SK-N-SH (cell line): Measurements from ENCODE around the gene LAMC2. TPM values are rescaled to one million over a fixed set of nuclear protein-coding genes. Genes with fewer than 3 reads are reported as not detected.

Experiments
- CTCF ChIA-PET: fragments of 300-600, 350-600 bp; formaldehyde crosslinking; extraction: SDS; loops from one replicate; lab custom pipeline; 2021; lab: Yijun Ruan, JAX
- POLR2A ChIA-PET: fragments of 350-600 bp; sonication (Branson Sonifier 250); formaldehyde crosslinking; extraction: SDS; loops from one replicate; lab custom pipeline; 2020; ENCODE audit warnings: antibody characterized with exemption, inconsistent platforms; lab: Yijun Ruan, JAX
- DNase-seq: peaks from one replicate; pipeline ENCODE4 v3.0.0; 2012
- H2AFZ ChIP-seq: fragments of 200-600 bp; sonication (generic); 2 replicates; pipeline ENCODE4 v1.8.1; 2016; ENCODE audit warnings: antibody characterized with exemption, mild to moderate bottlenecking, low read depth
- H3F3A ChIP-seq: fragments of 200-600 bp; sonication (generic); replicated peaks from 2 replicates; pipeline ENCODE3; 2016; ENCODE audit warnings: antibody characterized with exemption, mild to moderate bottlenecking; ENCODE audit not compliant: insufficient read depth
- H3K27ac ChIP-seq, 2 experiments: fragments of 200-500 bp in 1 of 2; fragments of 200-600 bp in 1 of 2; sonication (Bioruptor generic) in 1 of 2; sonication (generic), shearing (Covaris generic) in 1 of 2; 2 replicates each; pipeline versions ENCODE4 v1.5.1 to v1.6.1; 2014 to 2016; ENCODE audit warnings: low read depth in 2 of 2, inconsistent platforms in 1 of 2, low read length in 1 of 2, mild to moderate bottlenecking in 1 of 2, mixed read lengths in 1 of 2
- H3K27me3 ChIP-seq: fragments of 200-600 bp; sonication (generic), shearing (Covaris generic); 2 replicates; pipeline ENCODE4 v1.6.1; 2016; ENCODE audit warnings: mixed run types; ENCODE audit not compliant: insufficient read depth
- H3K36me3 ChIP-seq, 2 experiments: fragments of 200-500 bp in 1 of 2; fragments of 200-600 bp in 1 of 2; sonication (Bioruptor generic) in 1 of 2; sonication (generic) in 1 of 2; replicated peaks in 1 of 2; 2 replicates each; pipeline versions ENCODE3 to v1.5.1; 2014 to 2016; ENCODE audit warnings: low read length in 1 of 2, mild to moderate bottlenecking in 1 of 2; ENCODE audit not compliant: insufficient read depth in 2 of 2, control insufficient read depth in 1 of 2
- H3K4me1 ChIP-seq, 2 experiments: fragments of 200-500 bp in 1 of 2; fragments of 200-600 bp in 1 of 2; sonication (Bioruptor generic) in 1 of 2; sonication (generic), shearing (Covaris generic) in 1 of 2; 2 replicates each; pipeline versions ENCODE4 v1.5.1 to v1.6.1; 2014 to 2016; ENCODE audit warnings: low read depth in 1 of 2, low read length in 1 of 2, mixed run types in 1 of 2; ENCODE audit not compliant: insufficient read depth in 2 of 2, control insufficient read depth in 1 of 2
- H3K4me2 ChIP-seq: fragments of 200-600 bp; sonication (generic), shearing (Covaris generic); 2 replicates; pipeline ENCODE4 v1.6.1; 2017; ENCODE audit warnings: mixed run types
- H3K4me3 ChIP-seq, 2 experiments: fragments of 200-500 bp in 1 of 2; fragments of 200-600 bp in 1 of 2; sonication (Bioruptor generic) in 1 of 2; sonication (generic), shearing (Covaris generic) in 1 of 2; 2 replicates each; pipeline versions ENCODE4 v1.5.1 to v1.8.1; 2014 to 2016; ENCODE audit warnings: low read depth in 2 of 2, inconsistent platforms in 1 of 2, low read length in 1 of 2, mild to moderate bottlenecking in 1 of 2, mixed read lengths in 1 of 2, moderate library complexity in 1 of 2
- H3K79me2 ChIP-seq: fragments of 200-600 bp; sonication (generic); 2 replicates; pipeline ENCODE4 v1.8.1; 2017; ENCODE audit warnings: mild to moderate bottlenecking; ENCODE audit not compliant: insufficient read depth
- H3K9ac ChIP-seq: fragments of 200-600 bp; sonication (generic); 2 replicates; pipeline ENCODE4 v1.6.1; 2017; ENCODE audit warnings: mixed run types
- H3K9me2 ChIP-seq: fragments of 200-600 bp; sonication (generic); 2 replicates; pipeline ENCODE4 v1.6.1; 2017; ENCODE audit warnings: mixed run types
- H3K9me3 ChIP-seq: fragments of 200-600 bp; sonication (generic); 2 replicates; pipeline ENCODE4 v1.6.1; 2017; ENCODE audit warnings: mixed run types, mild to moderate bottlenecking, moderate library complexity
- H4K20me1 ChIP-seq: fragments of 200-600 bp; sonication (generic); 2 replicates; pipeline ENCODE4 v1.6.1; 2017; ENCODE audit warnings: mild to moderate bottlenecking, mixed run types; ENCODE audit not compliant: insufficient read depth
- CHD2 ChIP-seq: fragments of 150-350 bp; IDR thresholded peaks from 2 replicates; pipeline ENCODE4 v1.6.1; 2018; ENCODE audit warnings: low read length; ENCODE audit not compliant: partially characterized antibody
- CTCF ChIP-seq: fragments of 200-600 bp; sonication (generic); IDR thresholded peaks from 2 replicates; pipeline ENCODE4 v1.6.1; 2017; ENCODE audit warnings: antibody characterized with exemption, mild to moderate bottlenecking, moderate library complexity
- ELF1 ChIP-seq: IDR thresholded peaks from 2 replicates; pipeline ENCODE4 v1.4.0; 2012
- EZH2phosphoT487 ChIP-seq: fragments of 200-600 bp; sonication (generic); IDR thresholded peaks from 2 replicates; pipeline ENCODE4 v1.6.1; 2017; ENCODE audit warnings: low read depth, mixed run types, mild to moderate bottlenecking, antibody characterized with exemption, moderate library complexity, borderline replicate concordance
- FOXJ3 ChIP-seq: sonication (generic); formaldehyde crosslinking; IDR thresholded peaks from 2 replicates; pipeline ENCODE4 v1.5.1; 2020; ENCODE audit warnings: mild to moderate bottlenecking, missing genetic modification reagents
- FOXM1 ChIP-seq: IDR thresholded peaks from 2 replicates; pipeline ENCODE4 v1.4.0; 2012; ENCODE audit warnings: low read depth, mild to moderate bottlenecking
- GATA2 ChIP-seq: sonication (generic); formaldehyde crosslinking; IDR thresholded peaks from 2 replicates; pipeline ENCODE4 v1.5.0; 2020; ENCODE audit warnings: mild to moderate bottlenecking, missing genetic modification reagents
- MAX ChIP-seq: IDR thresholded peaks from 2 replicates; pipeline ENCODE4 v1.4.0; 2012; ENCODE audit warnings: low read depth
- MEF2A ChIP-seq: IDR thresholded peaks from 2 replicates; pipeline ENCODE4 v1.4.0; 2012; ENCODE audit warnings: low read depth, borderline replicate concordance
- RCOR1 ChIP-seq: fragments of 150-350 bp; IDR thresholded peaks from 2 replicates; pipeline ENCODE4 v1.6.1; 2017; ENCODE audit warnings: antibody characterized with exemption, low read length
- RFX5 ChIP-seq: IDR thresholded peaks from 2 replicates; pipeline ENCODE4 v1.6.1; 2012; ENCODE audit warnings: mild to moderate bottlenecking, improper control_type of control experiment, low read length
- SIN3A ChIP-seq: IDR thresholded peaks from 2 replicates; pipeline ENCODE4 v1.6.1; 2012; ENCODE audit warnings: low read depth, mild to moderate bottlenecking, low read length, moderate library complexity, borderline replicate concordance
- WGBS: methylation state at CpG from one replicate; pipeline ENCODE4 v1.1.6; 2017; ENCODE audit warnings: low lambda C conversion rate; 5-methylcytosine and 5-hydroxymethylcytosine counted together
- polyA plus RNA-seq, 3 experiments: library from polyadenylated mRNA; depleted of rRNA; stranded (reverse); fragments of >200 nt; gene quantifications; 2 replicates each; pipeline ENCODE4 v1.2.3, GENCODE V29; 2012

Gene LAMC2
- polyA plus RNA-seq, 1 of the 3 experiments (the other 2 are of a cell fraction) = 0.15 TPM

GRCh38 chr1:183262628-183263200 lies 76.7 kb downstream of the LAMC2 start:
- DNase-seq = no peak
- Histone ChIP-seq H3K27me3 (0 out of 2 replicates have a peak, but pooled peaks cover 4% of the 10 kb centered on the region), H3K9ac (no peak overlapping the region), H3K36me3 (no peaks in the 10 kb centered on the region), H3K4me3 (no peak overlapping the region), H2AFZ (no peak overlapping the region), H3K9me3 (no peaks in the 10 kb centered on the region), H3K4me2 (no peak overlapping the region), H3K4me1 (peaks cover 4 to 6% of the 10 kb centered on the region in 2 experiments; a peak in 2 of 4 replicates), H3F3A (no peaks in the 10 kb centered on the region), H3K27ac (no peak overlapping the region), H3K9me2 (no peaks in the 10 kb centered on the region), H3K79me2 (no peaks in the 10 kb centered on the region), H4K20me1 (no peaks in the 10 kb centered on the region)
- TF ChIP-seq SIN3A (no peak), RFX5 (no peak), MEF2A (no peak), RCOR1 (no peak), CTCF (no peak), ELF1 (no peak), CHD2 (no peak), FOXM1 (no peak), MAX (no peak), FOXJ3 (CRISPR knock-in tag) (no peak), EZH2phosphoT487 (no peak)
- ChIA-PET POLR2A (no interaction called here), CTCF (interaction anchor here (0.9 to 1.9 kb wide), 4 partner anchors 15 to 300 kb away, joined by 3 to 5 read pairs (median 3); no protein-coding TSS in a partner anchor)
- WGBS = 66% methylated on average over 5 of the region's 5 CpGs

- TF ChIP-seq SIN3A = no peak
- peak; percentile 14; the same call in 1 of the 2 replicates for TF ChIP-seq GATA2
- TF ChIP-seq, all 33 proteins: peak for 1
- POLR2A ChIA-PET = no interaction called here
- WGBS = 57% methylated on average over 6 of the region's 6 CpGs
These were observed 78.0 kb downstream of the LAMC2 start for GRCh38 chr1:183263886-183264602.

More at GRCh38 chr1:183263886-183264602, 78.0 kb downstream of the LAMC2 start:
- Histone ChIP-seq H3K9me3 (no peaks in the 10 kb centered on the region), H3K79me2 (no peaks in the 10 kb centered on the region), H3K9ac (no peak overlapping the region), H3K27me3 (0 out of 2 replicates have a peak, but pooled peaks cover 4% of the 10 kb centered on the region), H3K4me1 (peaks cover 9% of the 10 kb centered on the region in 2 experiments; a peak in 2 of 4 replicates), H3K9me2 (no peaks in the 10 kb centered on the region), H2AFZ (no peak overlapping the region), H3F3A (peaks cover 7% of the 10 kb centered on the region), H4K20me1 (no peaks in the 10 kb centered on the region), H3K27ac (no peak overlapping the region), H3K36me3 (no peaks in the 10 kb centered on the region), H3K4me3 (no peak overlapping the region), H3K4me2 (no peak overlapping the region)
- DNase-seq = no peak
- CTCF ChIA-PET = interaction anchor here (0.9 to 1.9 kb wide), 3 partner anchors 8 to 36 kb away, joined by 3 to 6 read pairs (median 5); no protein-coding TSS in a partner anchor
